Skeletal muscle tissue (tissue), 4 donors: ENCODE measurements around the gene CRY2. TPM values are rescaled to one million over a fixed set of nuclear protein-coding genes. Genes with fewer than 3 reads are reported as not detected.
"Not testable (repeated sequence)": the region's sequence is repeated elsewhere in the genome, so short reads cannot be mapped to it uniquely, and the experiment has no call there.

Experiments used
- H3K27ac ChIP-seq: one replicate; pipeline ENCODE4 v1.7.0; 2013; ENCODE audit warnings: mild to moderate bottlenecking, low read depth, low read length, inconsistent platforms
- H3K27me3 ChIP-seq, 3 donors: one replicate each; pipeline ENCODE4 v1.7.0; 2013; ENCODE audit warnings: low read length in 3 of 3; ENCODE audit not compliant: control insufficient read depth in 3 of 3, insufficient read depth in 3 of 3
- H3K36me3 ChIP-seq, 3 donors: one replicate each; pipeline ENCODE4 v1.7.0; 2013; ENCODE audit warnings: low read length in 3 of 3; ENCODE audit not compliant: control insufficient read depth in 3 of 3, insufficient read depth in 3 of 3
- H3K4me1 ChIP-seq, 3 donors: one replicate each; pipeline ENCODE4 v1.7.0; 2013; ENCODE audit warnings: low read length in 3 of 3, mild to moderate bottlenecking in 3 of 3; ENCODE audit not compliant: control insufficient read depth in 3 of 3, insufficient read depth in 3 of 3
- H3K4me3 ChIP-seq, 3 donors: one replicate each; pipeline ENCODE4 v1.7.0; 2013; ENCODE audit warnings: low read length in 3 of 3
- H3K9ac ChIP-seq, 3 donors: one replicate each; pipeline ENCODE4 v1.7.0; 2013; ENCODE audit warnings: low read length in 3 of 3, mild to moderate bottlenecking in 3 of 3, moderate library complexity in 2 of 3, low read depth in 1 of 3
- H3K9me3 ChIP-seq, 3 donors: one replicate each; pipeline ENCODE4 v1.7.0; 2013; ENCODE audit warnings: low read length in 3 of 3; ENCODE audit not compliant: control insufficient read depth in 3 of 3
- total RNA-seq: library from RNA; depleted of rRNA; stranded (reverse); fragments of >200 nt; gene quantifications from one replicate; pipeline ENCODE4 v1.2.3, GENCODE V29; 2014
- donor health status: Osteomylitis.

The CRY2 gene
- total RNA-seq, 1 donor from 2014 or later = 37.6 TPM

- Histone ChIP-seq H3K9ac (no peak overlapping the region), H3K27me3 (no peaks in the 10 kb centered on the region), H3K4me1 (peaks cover 13 to 21% (median 18%) of the 10 kb centered on the region in 3 donors), H3K9me3 (no peaks in the 10 kb centered on the region), H3K36me3 (peaks cover 16 to 24% (median 21%) of the 10 kb centered on the region in 3 donors), H3K4me3 (no peak overlapping the region), H3K27ac (no peak overlapping the region)
Observed at GRCh38 chr11:45811571-45812290, 35.5 kb upstream of the CRY2 start.

GRCh38 chr11:45812581-45813548, 34.4 kb upstream of the CRY2 start:
- no peaks in the 10 kb centered on the region for H3K9me3 ChIP-seq
- no peak overlapping the region for H3K4me3 ChIP-seq
- peaks cover 2 to 10% (median 6%) of the 10 kb centered on the region in 3 donors for H3K4me1 ChIP-seq
- H3K36me3 ChIP-seq = peaks cover 16 to 24% (median 21%) of the 10 kb centered on the region in 3 donors
- no peaks in the 10 kb centered on the region for H3K27me3 ChIP-seq
- no peak overlapping the region for H3K27ac ChIP-seq
- no peak overlapping the region for H3K9ac ChIP-seq

GRCh38 chr11:45815747-45816146, 31.5 kb upstream of the CRY2 start:
- no peaks in the 10 kb centered on the region for H3K27me3 ChIP-seq
- no peak overlapping the region for H3K27ac ChIP-seq
- no peak overlapping the region for H3K4me3 ChIP-seq
- no peak overlapping the region for H3K9ac ChIP-seq
- peaks cover 9 to 15% (median 13%) of the 10 kb centered on the region in 3 donors for H3K36me3 ChIP-seq
- no peaks in the 10 kb centered on the region for H3K9me3 ChIP-seq
- no peaks in the 10 kb centered on the region for H3K4me1 ChIP-seq

GRCh38 chr11:45816614-45817013, 30.7 kb upstream of the CRY2 start:
- Histone ChIP-seq H3K4me3 (no peak overlapping the region), H3K4me1 (no peaks in the 10 kb centered on the region), H3K27me3 (no peaks in the 10 kb centered on the region), H3K9me3 (no peaks in the 10 kb centered on the region), H3K27ac (no peak overlapping the region), H3K36me3 (peaks cover under 1 to 7% (median 7%) of the 10 kb centered on the region in 3 donors), H3K9ac (no peak overlapping the region)

GRCh38 chr11:45817191-45817590, 30.1 kb upstream of the CRY2 start:
- peaks cover 0 to 2% (median 2%) of the 10 kb centered on the region in 3 donors for H3K36me3 ChIP-seq
- H3K4me1 ChIP-seq = no peaks in the 10 kb centered on the region
- H3K9me3 ChIP-seq = no peaks in the 10 kb centered on the region
- H3K9ac ChIP-seq = no peak overlapping the region
- H3K27me3 ChIP-seq = no peaks in the 10 kb centered on the region
- H3K4me3 ChIP-seq = no peak overlapping the region
- H3K27ac ChIP-seq = no peak overlapping the region

- H3K27me3 ChIP-seq = no peaks in the 10 kb centered on the region
- H3K4me3 ChIP-seq = no peak overlapping the region
- H3K4me1 ChIP-seq = no peaks in the 10 kb centered on the region
- H3K27ac ChIP-seq = no peak overlapping the region
- no peaks in the 10 kb centered on the region for H3K9me3 ChIP-seq
- no peak overlapping the region for H3K9ac ChIP-seq
- no peaks in the 10 kb centered on the region for H3K36me3 ChIP-seq
Observed at GRCh38 chr11:45818961-45819605, 28.2 kb upstream of the CRY2 start.

- H3K4me1 ChIP-seq = no peaks in the 10 kb centered on the region
- H3K4me3 ChIP-seq = no peak overlapping the region
- no peaks in the 10 kb centered on the region for H3K9me3 ChIP-seq
- H3K27me3 ChIP-seq = no peaks in the 10 kb centered on the region
- H3K9ac ChIP-seq = no peak overlapping the region
- H3K27ac ChIP-seq = no peak overlapping the region
- no peaks in the 10 kb centered on the region for H3K36me3 ChIP-seq
Observed at GRCh38 chr11:45820211-45820857, 26.9 kb upstream of the CRY2 start.

- H3K27me3 ChIP-seq, H3K36me3 ChIP-seq, H3K27ac ChIP-seq, H3K9ac ChIP-seq, H3K9me3 ChIP-seq, H3K4me3 ChIP-seq: not testable (repeated sequence)
- peaks cover 5 to 11% (median 6%) of the 10 kb centered on the region in 3 donors for H3K4me1 ChIP-seq
Observed at GRCh38 chr11:45826492-45826891, 20.8 kb upstream of the CRY2 start.

GRCh38 chr11:45827123-45827522, 20.2 kb upstream of the CRY2 start:
- Histone ChIP-seq H3K36me3 (no peaks in the 10 kb centered on the region), H3K4me1 (peaks cover 5 to 11% (median 6%) of the 10 kb centered on the region in 3 donors), H3K9ac (no peak overlapping the region), H3K4me3 (no peak overlapping the region), H3K27me3 (no peaks in the 10 kb centered on the region), H3K27ac (no peak overlapping the region), H3K9me3 (peaks cover 0 to 3% (median 0%) of the 10 kb centered on the region in 3 donors)
